ENCODE measurements around the gene ULK2.

The ULK2 gene

GRCh38 chr17:19785854-19786253 lies 81.9 kb downstream of the ULK2 start:
- Histone ChIP-seq H4K20me1 (ENCODE audit: control insufficient read depth, insufficient read depth, low read depth, low read length) (no peaks in the 10 kb centered on the region), H3K9me3 (ENCODE audit: control insufficient read depth, insufficient read depth, low read length) (no peaks in the 10 kb centered on the region), H3K4me2 (ENCODE audit: low read length) (no peak overlapping the region), H3F3A (ENCODE audit: control insufficient read depth, insufficient read depth) (no peaks in the 10 kb centered on the region), H3K36me3 (ENCODE audit: control insufficient read depth, low read length) (no peaks in the 10 kb centered on the region), H3K27ac (ENCODE audit: low read depth, low read length) (no peak overlapping the region), H3K79me2 (ENCODE audit: control insufficient read depth, low read length) (no peaks in the 10 kb centered on the region), H3K9me2 (replicated peaks; ENCODE audit: control insufficient read depth, low read length) (no peaks in the 10 kb centered on the region), H3K4me3 (ENCODE audit: low read length) (no peak overlapping the region), H3K27me3 (ENCODE audit: control insufficient read depth, low read length) (0 out of 2 replicates have a peak, but pooled peaks cover 2% of the 10 kb centered on the region), H3K4me1 (ENCODE audit: control insufficient read depth, low read length) (no peaks in the 10 kb centered on the region)
- TF ChIP-seq EZH2phosphoT487 (IDR thresholded peaks at IDR 0.05; ENCODE audit: borderline replicate concordance, low read length) (no peak), CTCF (IDR thresholded peaks at IDR 0.05; ENCODE audit: low read depth, low read length, poor library complexity, severe bottlenecking) (no peak)

DNA sequence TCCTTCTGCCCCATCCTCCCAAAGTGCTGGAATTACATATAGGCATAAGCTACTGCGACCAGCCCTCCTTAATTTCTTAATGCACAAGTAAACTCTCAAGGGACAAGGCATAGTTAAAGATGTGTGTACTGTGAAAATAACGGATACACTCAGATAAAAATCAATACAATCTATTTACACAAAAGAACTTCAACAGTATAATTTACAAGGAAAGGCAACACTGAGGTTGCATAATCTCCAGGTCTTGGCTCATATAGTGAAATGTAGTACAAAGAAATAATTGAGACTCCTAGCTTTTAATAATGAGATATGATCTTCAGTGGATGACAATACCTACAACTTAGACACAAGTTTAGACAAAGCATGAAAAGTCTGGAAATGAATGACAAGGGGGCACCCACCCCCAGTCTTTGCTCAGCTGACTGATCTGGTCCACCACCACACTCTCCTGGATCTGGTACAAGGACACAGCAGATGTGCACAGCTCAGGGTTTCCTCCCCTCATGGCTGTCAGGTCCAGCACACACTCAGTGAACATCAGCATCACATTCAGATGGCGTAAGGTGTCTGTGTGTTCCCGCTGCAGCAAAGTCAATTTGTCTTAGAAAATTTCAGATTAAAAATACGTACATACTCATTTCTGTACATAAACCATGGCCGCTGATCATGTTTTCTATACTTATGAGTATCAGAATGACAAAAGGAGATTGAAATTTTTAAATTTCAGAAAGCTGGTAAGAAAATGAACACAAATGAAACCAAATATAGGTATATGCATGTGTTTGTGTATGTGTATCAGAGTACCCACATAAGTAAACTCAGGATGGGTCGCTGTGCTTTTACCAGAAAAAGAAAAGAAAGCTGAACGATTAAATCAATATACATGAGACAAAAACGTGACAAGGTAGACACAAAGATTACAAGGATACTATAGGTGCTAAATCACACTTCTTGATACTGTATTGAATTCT lies 86.0 kb downstream of the ULK2 start:
- no peaks in the 10 kb centered on the region for H3K4me1 ChIP-seq (ENCODE audit: control insufficient read depth, low read length)
- no peaks in the 10 kb centered on the region for H3K9me3 ChIP-seq (ENCODE audit: control insufficient read depth, insufficient read depth, low read length)
- H3K4me2 ChIP-seq (ENCODE audit: low read length): no peak overlapping the region
- H3K9me2 ChIP-seq (replicated peaks; ENCODE audit: control insufficient read depth, low read length): no peaks in the 10 kb centered on the region
- no peaks in the 10 kb centered on the region for H3K79me2 ChIP-seq (ENCODE audit: control insufficient read depth, low read length)
- peaks cover 6% of the 10 kb centered on the region; the same call in 1 of the 2 replicates for H3K27me3 ChIP-seq (ENCODE audit: control insufficient read depth, low read length)
- no peak overlapping the region for H3K27ac ChIP-seq (ENCODE audit: low read depth, low read length)
- H3K36me3 ChIP-seq (ENCODE audit: control insufficient read depth, low read length): no peaks in the 10 kb centered on the region
- TF ChIP-seq EZH2phosphoT487 (IDR thresholded peaks at IDR 0.05; ENCODE audit: borderline replicate concordance, low read length): no peak
- TF ChIP-seq CTCF (IDR thresholded peaks at IDR 0.05; ENCODE audit: low read depth, low read length, poor library complexity, severe bottlenecking): no peak
- H3K4me3 ChIP-seq (ENCODE audit: low read length): no peak overlapping the region
- no peaks in the 10 kb centered on the region for H4K20me1 ChIP-seq (ENCODE audit: control insufficient read depth, insufficient read depth, low read depth, low read length)
- H3F3A ChIP-seq (ENCODE audit: control insufficient read depth, insufficient read depth): no peaks in the 10 kb centered on the region

DNA sequence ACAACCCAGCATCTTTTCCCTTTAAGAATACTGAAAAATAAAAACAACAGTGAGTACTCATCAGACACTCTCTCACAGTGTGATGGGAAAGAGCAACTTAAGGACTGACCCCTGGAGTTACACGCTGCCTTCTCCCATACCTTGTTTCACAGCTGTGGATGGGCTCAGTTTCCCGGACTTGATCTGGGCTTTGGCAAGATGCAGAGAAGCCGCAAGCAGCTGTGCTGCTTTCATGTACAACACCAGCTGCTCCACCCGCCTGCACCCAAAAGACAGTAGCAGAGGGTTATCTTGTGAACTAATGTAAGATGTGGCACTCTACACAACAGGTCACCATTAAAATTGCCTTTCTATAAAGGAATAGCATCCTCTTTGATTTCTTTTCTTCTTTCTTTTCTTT lies 86.9 kb downstream of the ULK2 start:
- no peak overlapping the region for H3K27ac ChIP-seq (ENCODE audit: low read depth, low read length)
- no peaks in the 10 kb centered on the region for H3K9me3 ChIP-seq (ENCODE audit: control insufficient read depth, insufficient read depth, low read length)
- H3K36me3 ChIP-seq (ENCODE audit: control insufficient read depth, low read length): no peaks in the 10 kb centered on the region
- no peak overlapping the region for H3K4me3 ChIP-seq (ENCODE audit: low read length)
- peaks cover 6% of the 10 kb centered on the region; the same call in 1 of the 2 replicates for H3K27me3 ChIP-seq (ENCODE audit: control insufficient read depth, low read length)
- H3K9me2 ChIP-seq (replicated peaks; ENCODE audit: control insufficient read depth, low read length): no peaks in the 10 kb centered on the region
- no peak overlapping the region for H3K4me2 ChIP-seq (ENCODE audit: low read length)
- no peaks in the 10 kb centered on the region for H3K4me1 ChIP-seq (ENCODE audit: control insufficient read depth, low read length)
- H3K79me2 ChIP-seq (ENCODE audit: control insufficient read depth, low read length): no peaks in the 10 kb centered on the region
- H3F3A ChIP-seq (ENCODE audit: control insufficient read depth, insufficient read depth): no peaks in the 10 kb centered on the region
- no peaks in the 10 kb centered on the region for H4K20me1 ChIP-seq (ENCODE audit: control insufficient read depth, insufficient read depth, low read depth, low read length)
- no peak for TF ChIP-seq EZH2phosphoT487 (IDR thresholded peaks at IDR 0.05; ENCODE audit: borderline replicate concordance, low read length)
- no peak for TF ChIP-seq CTCF (IDR thresholded peaks at IDR 0.05; ENCODE audit: low read depth, low read length, poor library complexity, severe bottlenecking)
